KOPT-K1 (cell line): Measurements from ENCODE around the gene SLPI.

Experiments
- H3K27ac ChIP-seq: fragments of 200-600 bp; sonication (generic); 2 replicates; pipeline ENCODE4 v1.5.1; 2016; ENCODE audit warnings: antibody characterized with exemption, mild to moderate bottlenecking, low read depth, low read length; ENCODE audit not compliant: poor library complexity, severe bottlenecking
- H3K36me3 ChIP-seq: fragments of 200-600 bp; sonication (generic); 2 replicates; pipeline ENCODE4 v1.5.1; 2017; ENCODE audit warnings: antibody characterized with exemption, mild to moderate bottlenecking, low read length, moderate library complexity; ENCODE audit not compliant: insufficient read depth
- H3K9me3 ChIP-seq: fragments of 200-600 bp; sonication (generic); 2 replicates; pipeline ENCODE4 v1.5.1; 2017; ENCODE audit warnings: antibody characterized with exemption, low read length, mild to moderate bottlenecking; ENCODE audit not compliant: insufficient read depth, poor library complexity, severe bottlenecking

SLPI gene

GRCh38 chr20:45288860-45289259, 34.5 kb upstream of the SLPI start:
- no peaks in the 10 kb centered on the region for H3K9me3 ChIP-seq
- H3K27ac ChIP-seq = no peak overlapping the region
- no peaks in the 10 kb centered on the region for H3K36me3 ChIP-seq

GRCh38 chr20:45288376-45288775, 34.0 kb upstream of the SLPI start:
- Histone ChIP-seq H3K27ac (no peak overlapping the region), H3K36me3 (no peaks in the 10 kb centered on the region), H3K9me3 (no peaks in the 10 kb centered on the region)

- Histone ChIP-seq H3K36me3 (no peaks in the 10 kb centered on the region), H3K27ac (no peak overlapping the region), H3K9me3 (no peaks in the 10 kb centered on the region)
Measured at GRCh38 chr20:45283551-45284057, 29.2 kb upstream of the SLPI start.

- H3K27ac ChIP-seq = no peak overlapping the region
- H3K36me3 ChIP-seq = no peaks in the 10 kb centered on the region
- no peaks in the 10 kb centered on the region for H3K9me3 ChIP-seq
Measured at GRCh38 chr20:45282700-45283550, 28.6 kb upstream of the SLPI start.

- H3K9me3 ChIP-seq = no peaks in the 10 kb centered on the region
- no peak overlapping the region for H3K27ac ChIP-seq
- no peaks in the 10 kb centered on the region for H3K36me3 ChIP-seq
Measured at GRCh38 chr20:45279992-45280391, 25.6 kb upstream of the SLPI start.

- no peaks in the 10 kb centered on the region for H3K36me3 ChIP-seq
- H3K27ac ChIP-seq = no peak overlapping the region
- H3K9me3 ChIP-seq = no peaks in the 10 kb centered on the region
Measured at GRCh38 chr20:45275338-45275737, 21.0 kb upstream of the SLPI start.

- Histone ChIP-seq H3K9me3 (no peaks in the 10 kb centered on the region), H3K36me3 (no peaks in the 10 kb centered on the region), H3K27ac (no peak overlapping the region)
Measured at GRCh38 chr20:45269754-45270270, 15.4 kb upstream of the SLPI start.

GRCh38 chr20:45269056-45269455, 14.7 kb upstream of the SLPI start:
- H3K36me3 ChIP-seq = no peaks in the 10 kb centered on the region
- no peaks in the 10 kb centered on the region for H3K9me3 ChIP-seq
- no peak overlapping the region for H3K27ac ChIP-seq

GRCh38 chr20:45268531-45268930, 14.2 kb upstream of the SLPI start:
- Histone ChIP-seq H3K27ac (no peak overlapping the region), H3K36me3 (no peaks in the 10 kb centered on the region), H3K9me3 (no peaks in the 10 kb centered on the region)

- Histone ChIP-seq H3K36me3 (no peaks in the 10 kb centered on the region), H3K27ac (no peak overlapping the region), H3K9me3 (no peaks in the 10 kb centered on the region)
Measured at GRCh38 chr20:45266977-45267376, 12.6 kb upstream of the SLPI start.

GRCh38 chr20:45263556-45264266, 9.3 kb upstream of the SLPI start:
- Histone ChIP-seq H3K36me3 (no peaks in the 10 kb centered on the region), H3K27ac (no peak overlapping the region), H3K9me3 (no peaks in the 10 kb centered on the region)

GRCh38 chr20:45258664-45259063, 4.3 kb upstream of the SLPI start:
- Histone ChIP-seq H3K9me3 (no peaks in the 10 kb centered on the region), H3K27ac (no peak overlapping the region), H3K36me3 (no peaks in the 10 kb centered on the region)

GRCh38 chr20:45258259-45258658, 3.9 kb upstream of the SLPI start:
- Histone ChIP-seq H3K27ac (no peak overlapping the region), H3K36me3 (no peaks in the 10 kb centered on the region), H3K9me3 (no peaks in the 10 kb centered on the region)

- H3K9me3 ChIP-seq = no peaks in the 10 kb centered on the region
- no peaks in the 10 kb centered on the region for H3K36me3 ChIP-seq
- no peak overlapping the region for H3K27ac ChIP-seq
Measured at GRCh38 chr20:45257711-45258110, 3.3 kb upstream of the SLPI start.

GRCh38 chr20:45257161-45257560, 2.8 kb upstream of the SLPI start:
- Histone ChIP-seq H3K36me3 (no peaks in the 10 kb centered on the region), H3K27ac (no peak overlapping the region), H3K9me3 (no peaks in the 10 kb centered on the region)
